ENCODE results near the gene DAG1. TPM values are rescaled to one million over a fixed set of nuclear protein-coding genes. Genes with fewer than 3 reads are reported as not detected.

The DAG1 gene
- total RNA-seq, 2 experiments from 2014 or later: 9.4 to 9.6 TPM

- Mint-ChIP-seq H3K27ac (no peak overlapping the region), H3K9me3 (no peaks in the 10 kb centered on the region), H3K36me3 (peaks cover 7% of the 10 kb centered on the region), H3K4me1 (ENCODE audit: low read depth) (peaks cover 3% of the 10 kb centered on the region), H3K4me3 (no peak overlapping the region), H3K27me3 (no peaks in the 10 kb centered on the region)
- POLR2A ChIA-PET: no interaction called here
- DNase-seq: no peak
- intact Hi-C loops (cut with micrococcal nuclease): no loop called here
- CTCF ChIA-PET: interaction anchor here (6.0 kb wide), 1 partner anchor 135 kb away, joined by 308 read pairs; no protein-coding TSS in a partner anchor
These were observed 66.2 kb downstream of the DAG1 start for GRCh38 chr3:49535971-49536874.

GRCh38 chr3:49536875-49537533 lies 66.9 kb downstream of the DAG1 start:
- H3K9me3 Mint-ChIP-seq: no peaks in the 10 kb centered on the region
- no peak overlapping the region for H3K27ac Mint-ChIP-seq
- no peak overlapping the region for H3K4me3 Mint-ChIP-seq
- peaks cover 3% of the 10 kb centered on the region for H3K4me1 Mint-ChIP-seq (ENCODE audit: low read depth)
- H3K36me3 Mint-ChIP-seq: no peaks in the 10 kb centered on the region
- intact Hi-C loops (cut with micrococcal nuclease): no loop called here
- H3K27me3 Mint-ChIP-seq: no peaks in the 10 kb centered on the region
- DNase-seq: no peak
- CTCF ChIA-PET: interaction anchor here (0.9 to 6.0 kb wide), 6 partner anchors 8 to 585 kb away, joined by 3 to 308 read pairs (median 4); no protein-coding TSS in a partner anchor
- POLR2A ChIA-PET: interaction anchor here (0.7 kb wide), 1 partner anchor 658 kb away, joined by 4 read pairs; no protein-coding TSS in a partner anchor

DNA sequence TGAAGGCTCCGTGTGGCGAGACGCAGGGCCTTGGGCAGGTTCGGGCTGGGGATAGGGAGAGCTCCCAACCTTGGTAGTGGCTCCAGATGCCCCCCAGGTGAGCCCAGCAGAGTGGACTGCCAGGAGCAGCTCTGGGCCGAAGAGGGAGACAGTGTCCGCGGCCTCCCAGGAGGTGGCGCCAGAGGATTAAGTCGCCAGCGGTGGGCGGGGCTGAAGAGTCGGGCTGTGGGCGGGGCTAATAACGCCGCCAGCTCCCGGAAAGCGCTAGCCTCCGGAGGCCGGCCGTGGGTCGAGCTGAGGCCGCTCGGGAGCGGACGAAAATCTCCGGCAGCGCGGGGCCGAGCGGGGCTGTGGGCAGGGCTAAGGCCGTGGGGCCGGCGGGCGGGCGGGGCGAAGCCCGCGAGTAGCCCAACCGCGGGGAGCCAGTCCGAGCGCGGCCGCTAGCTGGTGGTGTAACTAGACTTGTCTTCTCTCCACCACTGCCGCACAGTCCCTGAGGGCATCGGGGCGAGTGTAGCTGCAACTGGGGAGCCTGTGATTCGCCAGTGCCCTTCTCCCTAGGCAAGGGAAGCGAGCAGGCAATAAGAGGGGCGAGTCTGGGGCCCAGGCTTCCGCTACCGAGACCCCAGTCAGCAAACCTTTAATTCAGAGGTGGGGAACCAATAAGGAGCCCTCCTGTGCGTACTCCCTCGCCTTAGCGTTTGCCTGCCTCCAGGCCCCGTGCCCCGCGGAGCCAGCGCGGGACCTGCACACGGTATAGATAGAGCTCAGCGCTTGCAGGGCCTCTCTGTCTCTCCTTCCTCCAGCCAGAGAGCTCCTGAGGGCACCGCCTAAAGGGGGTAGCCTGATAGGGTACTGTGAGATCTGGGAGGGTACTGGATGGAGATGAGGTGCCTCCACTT lies 69.8 kb downstream of the DAG1 start:
- Mint-ChIP-seq H3K27ac (no peak overlapping the region), H3K9me3 (no peaks in the 10 kb centered on the region), H3K4me1 (ENCODE audit: low read depth) (peaks cover 3% of the 10 kb centered on the region), H3K27me3 (peaks cover 5% of the 10 kb centered on the region), H3K36me3 (no peaks in the 10 kb centered on the region), H3K4me3 (peak overlapping the region; percentile 69)
- CTCF ChIA-PET: interaction anchor here (0.6 to 6.0 kb wide), 68 partner anchors 8 to 549 kb away, joined by 3 to 308 read pairs (median 4); partner anchors contain the start of genes AMIGO3, BSN, GMPPB and INKA1
- DNase-seq: peak; percentile 94
- intact Hi-C loops (cut with micrococcal nuclease): loop anchor here (1.0 kb wide), 2 partner anchors 14 to 131 kb away; partner anchors contain the start of gene BSN
- POLR2A ChIA-PET: interaction anchor here (0.5 to 1.9 kb wide), 11 partner anchors 11 to 284 kb away, joined by 3 to 18 read pairs (median 4); partner anchors contain the start of genes APEH, BSN, DAG1 and MST1

DNA sequence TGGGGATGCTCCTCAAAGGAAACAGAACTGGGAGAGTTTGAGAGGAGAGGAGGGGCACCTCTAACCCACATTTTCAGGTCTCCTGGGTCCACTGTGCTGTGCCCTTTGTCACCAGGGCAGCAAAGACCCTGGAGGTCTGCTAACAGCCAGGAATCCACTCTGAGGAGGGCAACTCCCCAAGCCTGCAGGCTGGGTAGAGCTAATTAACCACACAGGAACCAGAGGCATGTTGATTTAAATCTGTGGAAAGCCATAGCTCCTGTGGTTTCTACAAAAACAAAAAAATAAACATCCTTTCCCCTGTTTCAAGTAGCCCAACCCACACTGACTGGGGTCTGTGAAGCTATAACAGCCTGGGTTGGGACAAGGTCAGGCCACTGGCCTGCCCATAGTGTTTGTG lies 82.0 kb downstream of the DAG1 start:
- Mint-ChIP-seq H3K36me3 (no peaks in the 10 kb centered on the region), H3K4me1 (ENCODE audit: low read depth) (peaks cover 21% of the 10 kb centered on the region), H3K27me3 (peaks cover 40% of the 10 kb centered on the region), H3K4me3 (no peak overlapping the region), H3K27ac (peak overlapping the region; percentile 30), H3K9me3 (no peaks in the 10 kb centered on the region)
- DNase-seq: no peak
- intact Hi-C loops (cut with micrococcal nuclease): no loop called here
- ChIA-PET CTCF (interaction anchor here (1.3 to 4.3 kb wide), 2 partner anchors 12 to 13 kb away, joined by 12 to 43 read pairs; no protein-coding TSS in a partner anchor), POLR2A (no interaction called here)

GRCh38 chr3:49553324-49553691 lies 83.2 kb downstream of the DAG1 start:
- ChIA-PET POLR2A (interaction anchor here (1.5 kb wide), 1 partner anchor 13 kb away, joined by 6 read pairs; no protein-coding TSS in a partner anchor), CTCF (interaction anchor here (3.0 to 4.3 kb wide), 2 partner anchors 14 to 118 kb away, joined by 16 to 43 read pairs; no protein-coding TSS in a partner anchor)
- Mint-ChIP-seq H3K9me3 (no peaks in the 10 kb centered on the region), H3K27me3 (peaks cover 43% of the 10 kb centered on the region), H3K27ac (no peak overlapping the region), H3K4me1 (ENCODE audit: low read depth) (peaks cover 21% of the 10 kb centered on the region), H3K4me3 (peak overlapping the region; percentile 79), H3K36me3 (no peaks in the 10 kb centered on the region)
- DNase-seq: no peak
- intact Hi-C loops (cut with micrococcal nuclease): no loop called here

GRCh38 chr3:49553692-49554632 lies 83.9 kb downstream of the DAG1 start, which contains the start of gene BSN:
BSN (plus strand) TSS chr3:49554477; CDS start chr3:49554603, 126 bp downstream.
- no peaks in the 10 kb centered on the region for H3K9me3 Mint-ChIP-seq
- intact Hi-C loops (cut with micrococcal nuclease): loop anchor here (1.0 kb wide), 1 partner anchor 14 kb away; no protein-coding TSS in a partner anchor
- peak; percentile 92 for DNase-seq
- no peak within 1 kb of the TSS for H3K27ac Mint-ChIP-seq
- POLR2A ChIA-PET: interaction anchor here (1.5 kb wide), 1 partner anchor 14 kb away, joined by 6 read pairs; no protein-coding TSS in a partner anchor
- peaks cover 21% of the 10 kb centered on the region for H3K4me1 Mint-ChIP-seq (ENCODE audit: low read depth)
- H3K27me3 Mint-ChIP-seq: peaks cover 48% of the 10 kb centered on the region
- H3K36me3 Mint-ChIP-seq: no peaks in the 10 kb centered on the region
- H3K4me3 Mint-ChIP-seq: peak within 1 kb of the TSS; percentile 79
- CTCF ChIA-PET: interaction anchor here (0.6 to 4.3 kb wide), 4 partner anchors 14 to 673 kb away, joined by 3 to 43 read pairs (median 10); no protein-coding TSS in a partner anchor

- DNase-seq: no peak
- Mint-ChIP-seq H3K4me3 (peak overlapping the region; percentile 64), H3K9me3 (peaks cover 6% of the 10 kb centered on the region), H3K27me3 (peaks cover 54% of the 10 kb centered on the region), H3K27ac (no peak overlapping the region), H3K4me1 (ENCODE audit: low read depth) (peaks cover 21% of the 10 kb centered on the region), H3K36me3 (peaks cover 4% of the 10 kb centered on the region)
- ChIA-PET POLR2A (interaction anchor here (1.5 kb wide), 1 partner anchor 15 kb away, joined by 6 read pairs; no protein-coding TSS in a partner anchor), CTCF (interaction anchor here (0.7 to 4.3 kb wide), 4 partner anchors 15 to 815 kb away, joined by 3 to 43 read pairs (median 10); no protein-coding TSS in a partner anchor)
- intact Hi-C loops (cut with micrococcal nuclease): loop anchor here (1.0 kb wide), 1 partner anchor 14 kb away; no protein-coding TSS in a partner anchor
These were observed 84.7 kb downstream of the DAG1 start for GRCh38 chr3:49554633-49555265.

DNA sequence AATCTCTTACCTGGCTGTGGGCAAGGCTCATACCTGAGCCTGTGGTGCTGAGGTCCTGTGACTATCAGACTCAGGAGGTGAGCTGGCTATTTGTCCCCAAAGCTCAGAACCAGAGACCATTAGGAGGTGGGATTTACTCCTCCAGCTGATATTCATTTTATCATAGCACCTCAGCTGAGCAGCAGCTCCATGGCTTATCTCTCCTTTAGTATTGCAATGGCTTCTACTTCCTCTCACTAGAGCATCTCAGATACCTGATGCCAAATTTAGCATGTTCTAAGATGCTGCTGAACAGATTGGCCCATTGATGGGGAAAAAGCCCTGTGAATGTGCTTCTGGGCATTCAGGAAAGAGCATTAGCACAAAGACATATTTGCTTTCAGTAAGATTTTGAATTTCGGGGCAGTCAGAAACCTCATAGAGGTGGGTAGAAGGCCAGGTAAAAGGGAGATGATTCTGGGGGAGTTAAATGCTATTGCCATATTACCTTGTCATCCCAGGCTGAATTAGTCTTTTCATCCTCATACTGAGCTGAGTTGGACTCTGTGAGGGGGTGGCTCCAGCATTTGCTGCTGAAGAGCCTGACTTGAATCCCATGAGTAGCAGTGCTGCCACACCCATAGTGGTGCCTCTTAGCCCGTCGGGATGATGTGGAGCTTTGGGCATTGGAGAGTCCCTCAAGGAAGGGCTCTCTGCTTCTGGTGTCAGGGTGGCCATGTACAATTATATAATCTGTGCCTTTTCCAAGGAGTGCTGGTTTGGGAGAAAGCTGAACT lies 86.6 kb downstream of the DAG1 start:
- Mint-ChIP-seq H3K4me3 (no peak overlapping the region), H3K27ac (no peak overlapping the region), H3K9me3 (peaks cover 6% of the 10 kb centered on the region), H3K4me1 (ENCODE audit: low read depth) (peaks cover 20% of the 10 kb centered on the region), H3K36me3 (peaks cover 4% of the 10 kb centered on the region), H3K27me3 (peaks cover 55% of the 10 kb centered on the region)
- ChIA-PET POLR2A (no interaction called here), CTCF (interaction anchor here (0.7 to 4.3 kb wide), 3 partner anchors 17 to 710 kb away, joined by 3 to 43 read pairs (median 10); no protein-coding TSS in a partner anchor)
- intact Hi-C loops (cut with micrococcal nuclease): no loop called here
- no peak for DNase-seq

- no peak for DNase-seq
- peaks cover 4% of the 10 kb centered on the region for H3K36me3 Mint-ChIP-seq
- no peak overlapping the region for H3K4me3 Mint-ChIP-seq
- intact Hi-C loops (cut with micrococcal nuclease): no loop called here
- no peaks in the 10 kb centered on the region for H3K4me1 Mint-ChIP-seq (ENCODE audit: low read depth)
- no peak overlapping the region for H3K27ac Mint-ChIP-seq
- ChIA-PET POLR2A (no interaction called here), CTCF (interaction anchor here (0.6 to 2.5 kb wide), 3 partner anchors 24 to 108 kb away, joined by 3 to 10 read pairs (median 3); no protein-coding TSS in a partner anchor)
- H3K27me3 Mint-ChIP-seq: peaks cover 24% of the 10 kb centered on the region
- peaks cover 6% of the 10 kb centered on the region for H3K9me3 Mint-ChIP-seq
These were observed 93.0 kb downstream of the DAG1 start for GRCh38 chr3:49563040-49563578.
